ENCODE measurements around the gene CTAG2.

DNA sequence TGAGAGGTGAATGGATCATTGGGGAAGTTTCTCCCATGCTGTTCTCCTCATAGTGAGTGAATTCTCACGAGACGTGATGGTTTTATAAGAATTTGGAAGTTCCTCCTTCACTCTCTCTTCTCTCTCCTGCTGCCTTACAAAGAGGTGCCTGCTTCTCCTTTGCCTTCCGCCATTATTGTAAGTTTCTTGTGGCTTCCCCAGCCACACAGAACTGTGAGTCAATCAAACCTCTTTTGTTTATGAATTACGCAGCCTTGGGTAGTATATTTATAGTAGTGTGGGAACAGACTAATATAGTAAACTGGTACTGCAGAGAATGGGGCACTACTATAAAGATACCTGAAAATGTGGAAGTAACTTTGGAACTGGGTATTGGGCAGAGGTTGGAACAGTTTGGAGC lies 7.8 kb upstream of the CTAG2 start:
- TF ChIP-seq, protein P1, sequence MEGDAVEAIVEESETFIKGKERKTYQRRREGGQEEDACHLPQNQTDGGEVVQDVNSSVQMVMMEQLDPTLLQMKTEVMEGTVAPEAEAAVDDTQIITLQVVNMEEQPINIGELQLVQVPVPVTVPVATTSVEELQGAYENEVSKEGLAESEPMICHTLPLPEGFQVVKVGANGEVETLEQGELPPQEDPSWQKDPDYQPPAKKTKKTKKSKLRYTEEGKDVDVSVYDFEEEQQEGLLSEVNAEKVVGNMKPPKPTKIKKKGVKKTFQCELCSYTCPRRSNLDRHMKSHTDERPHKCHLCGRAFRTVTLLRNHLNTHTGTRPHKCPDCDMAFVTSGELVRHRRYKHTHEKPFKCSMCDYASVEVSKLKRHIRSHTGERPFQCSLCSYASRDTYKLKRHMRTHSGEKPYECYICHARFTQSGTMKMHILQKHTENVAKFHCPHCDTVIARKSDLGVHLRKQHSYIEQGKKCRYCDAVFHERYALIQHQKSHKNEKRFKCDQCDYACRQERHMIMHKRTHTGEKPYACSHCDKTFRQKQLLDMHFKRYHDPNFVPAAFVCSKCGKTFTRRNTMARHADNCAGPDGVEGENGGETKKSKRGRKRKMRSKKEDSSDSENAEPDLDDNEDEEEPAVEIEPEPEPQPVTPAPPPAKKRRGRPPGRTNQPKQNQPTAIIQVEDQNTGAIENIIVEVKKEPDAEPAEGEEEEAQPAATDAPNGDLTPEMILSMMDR (conservative IDR thresholded peaks at IDR 0.05; ENCODE audit: low read length), result no peak
- TF ChIP-seq EZH2phosphoT487 (IDR thresholded peaks at IDR 0.05; ENCODE audit: borderline replicate concordance, low read depth, low read length), result no peak
